GM12872 (cell line): ENCODE data around the gene PRPSAP2.

ENCODE experiments used
- TF ChIP-seq, protein P1 (sequence below): IDR thresholded peaks from 3 replicates; pipeline ENCODE4 v1.5.1; 2011; ENCODE audit warnings: low read depth, mild to moderate bottlenecking, low read length, moderate library complexity; ENCODE audit not compliant: insufficient read depth

Gene PRPSAP2

GRCh38 chr17:18968945-18969887, 111.3 kb downstream of the PRPSAP2 start:
- TF ChIP-seq, protein P1, sequence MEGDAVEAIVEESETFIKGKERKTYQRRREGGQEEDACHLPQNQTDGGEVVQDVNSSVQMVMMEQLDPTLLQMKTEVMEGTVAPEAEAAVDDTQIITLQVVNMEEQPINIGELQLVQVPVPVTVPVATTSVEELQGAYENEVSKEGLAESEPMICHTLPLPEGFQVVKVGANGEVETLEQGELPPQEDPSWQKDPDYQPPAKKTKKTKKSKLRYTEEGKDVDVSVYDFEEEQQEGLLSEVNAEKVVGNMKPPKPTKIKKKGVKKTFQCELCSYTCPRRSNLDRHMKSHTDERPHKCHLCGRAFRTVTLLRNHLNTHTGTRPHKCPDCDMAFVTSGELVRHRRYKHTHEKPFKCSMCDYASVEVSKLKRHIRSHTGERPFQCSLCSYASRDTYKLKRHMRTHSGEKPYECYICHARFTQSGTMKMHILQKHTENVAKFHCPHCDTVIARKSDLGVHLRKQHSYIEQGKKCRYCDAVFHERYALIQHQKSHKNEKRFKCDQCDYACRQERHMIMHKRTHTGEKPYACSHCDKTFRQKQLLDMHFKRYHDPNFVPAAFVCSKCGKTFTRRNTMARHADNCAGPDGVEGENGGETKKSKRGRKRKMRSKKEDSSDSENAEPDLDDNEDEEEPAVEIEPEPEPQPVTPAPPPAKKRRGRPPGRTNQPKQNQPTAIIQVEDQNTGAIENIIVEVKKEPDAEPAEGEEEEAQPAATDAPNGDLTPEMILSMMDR, result no peak

DNA sequence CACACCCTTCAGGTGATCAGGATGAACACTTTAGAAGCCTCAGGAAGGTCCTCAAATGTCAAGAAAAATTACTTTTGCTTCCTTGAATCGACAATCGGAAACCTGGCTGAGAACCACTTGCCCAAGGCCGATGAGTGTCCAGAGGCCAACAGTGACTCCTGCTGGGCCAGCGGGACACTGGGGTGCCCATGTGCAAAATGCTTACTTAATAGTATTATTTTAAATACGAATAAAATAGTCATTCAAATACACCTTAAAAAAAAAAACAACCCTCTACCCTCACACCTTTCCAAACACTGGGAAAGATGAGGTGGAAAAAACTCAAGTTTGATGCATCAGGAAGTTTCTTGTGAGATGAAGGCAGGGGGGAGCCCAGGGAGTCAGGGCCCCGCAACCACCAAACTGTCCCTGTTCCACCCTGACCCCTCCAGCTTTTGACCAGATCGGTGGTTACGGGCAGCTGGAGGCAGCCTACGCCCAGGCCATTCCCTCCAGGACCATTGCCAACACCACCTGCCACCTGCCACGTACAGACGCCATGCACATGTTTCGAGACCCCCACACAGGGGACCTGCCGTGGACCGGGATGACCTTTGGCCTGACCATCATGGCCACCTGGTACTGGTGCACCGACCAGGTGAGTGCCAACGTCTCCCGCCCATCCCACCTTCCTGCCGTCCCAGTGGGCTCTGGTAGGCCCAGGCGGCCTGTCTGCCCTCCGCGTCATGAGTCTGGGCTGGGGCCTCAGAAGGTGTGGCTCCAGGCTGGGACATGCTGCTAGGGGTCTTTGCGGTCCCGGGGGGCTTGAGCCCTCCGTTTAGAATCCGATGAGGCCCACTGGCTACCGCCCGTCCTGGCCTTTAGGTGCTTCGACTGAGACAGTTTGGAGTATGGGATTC, 112.9 kb downstream of the PRPSAP2 start:
- TF ChIP-seq, protein P1, result no peak

GRCh38 chr17:18971801-18972200, 113.9 kb downstream of the PRPSAP2 start:
- TF ChIP-seq, protein P1, result no peak

- TF ChIP-seq, protein P1, result no peak
These were observed 116.6 kb downstream of the PRPSAP2 start for GRCh38 chr17:18974407-18975149.

- TF ChIP-seq, protein P1, result no peak
These were observed 117.7 kb downstream of the PRPSAP2 start for GRCh38 chr17:18975597-18975996.

DNA sequence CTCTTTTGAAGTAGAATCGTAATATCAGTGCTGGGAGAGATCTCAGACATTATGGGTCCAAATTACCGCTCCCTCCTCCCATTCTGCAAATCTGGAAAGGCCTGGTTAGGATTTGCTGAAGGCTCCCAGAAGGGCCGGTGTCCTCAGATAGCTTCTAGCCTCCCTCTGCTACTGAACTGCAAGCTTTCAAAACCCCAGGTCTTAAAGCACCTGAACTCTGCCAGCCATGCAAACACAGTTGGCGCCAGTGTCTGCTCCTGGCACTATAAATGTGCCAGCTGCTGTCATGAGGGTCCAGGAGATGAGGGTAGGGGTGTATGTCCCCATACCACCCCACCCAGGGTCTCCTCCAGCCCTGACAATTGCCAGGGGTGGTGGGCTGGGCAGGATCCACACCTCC, 118.3 kb downstream of the PRPSAP2 start:
- TF ChIP-seq, protein P1, result no peak

DNA sequence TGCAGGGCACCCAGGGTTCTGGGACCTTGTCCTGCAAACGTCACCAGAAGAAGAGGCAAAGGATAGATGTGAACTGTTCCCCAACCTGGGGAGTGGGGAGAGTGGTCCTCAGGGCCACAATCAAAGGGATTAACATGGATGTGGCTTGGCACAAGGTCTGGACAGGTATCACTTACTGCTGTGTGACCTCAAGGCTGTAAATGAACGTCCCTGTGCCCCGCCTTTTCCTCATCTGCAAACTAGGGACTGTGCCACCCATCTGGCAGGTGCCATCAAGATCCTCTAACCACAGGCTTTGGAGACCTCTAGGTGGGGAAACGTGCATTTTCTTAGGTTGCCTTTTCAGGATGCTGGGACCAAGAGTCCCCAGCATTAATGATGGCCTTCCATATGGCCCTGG, 119.1 kb downstream of the PRPSAP2 start:
- TF ChIP-seq, protein P1, result no peak
